NB4 (cell line): ENCODE data around the gene PAMR1.

Experiments used
- POLR2A ChIP-seq: IDR thresholded peaks from 2 replicates; pipeline ENCODE4 v1.6.1; 2011; ENCODE audit warnings: mild to moderate bottlenecking; ENCODE audit not compliant: insufficient read length; ENCODE audit errors: extremely low read depth
- TF ChIP-seq, protein P1 (sequence below): IDR thresholded peaks from one replicate; pipeline ENCODE4 v1.5.1; 2012; ENCODE audit warnings: low read depth, low read length
- TF ChIP-seq, protein P2 (sequence below): IDR thresholded peaks from 2 replicates; pipeline ENCODE4 v1.6.1; 2011; ENCODE audit warnings: low read depth, low read length

DNA sequence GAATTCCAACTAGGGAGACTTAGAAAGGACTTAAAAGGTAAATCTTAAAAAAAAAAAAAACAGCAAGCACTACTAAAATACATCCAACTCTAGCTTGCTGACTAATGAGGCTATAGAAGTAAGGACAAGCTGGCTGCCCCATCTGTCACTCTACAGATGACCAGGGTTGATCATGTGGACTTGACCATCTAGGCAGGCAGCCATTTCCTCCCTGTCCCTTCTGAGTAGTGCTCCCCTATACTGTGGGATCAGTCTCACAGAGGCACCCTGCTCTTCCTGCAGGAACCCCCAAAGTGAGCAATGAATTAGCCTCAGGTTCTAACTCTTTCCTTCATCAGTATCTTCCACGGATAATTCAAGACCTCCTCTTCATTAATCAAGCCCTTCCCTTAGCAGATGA is 118.4 kb downstream of the PAMR1 start:
- TF ChIP-seq, protein P1, sequence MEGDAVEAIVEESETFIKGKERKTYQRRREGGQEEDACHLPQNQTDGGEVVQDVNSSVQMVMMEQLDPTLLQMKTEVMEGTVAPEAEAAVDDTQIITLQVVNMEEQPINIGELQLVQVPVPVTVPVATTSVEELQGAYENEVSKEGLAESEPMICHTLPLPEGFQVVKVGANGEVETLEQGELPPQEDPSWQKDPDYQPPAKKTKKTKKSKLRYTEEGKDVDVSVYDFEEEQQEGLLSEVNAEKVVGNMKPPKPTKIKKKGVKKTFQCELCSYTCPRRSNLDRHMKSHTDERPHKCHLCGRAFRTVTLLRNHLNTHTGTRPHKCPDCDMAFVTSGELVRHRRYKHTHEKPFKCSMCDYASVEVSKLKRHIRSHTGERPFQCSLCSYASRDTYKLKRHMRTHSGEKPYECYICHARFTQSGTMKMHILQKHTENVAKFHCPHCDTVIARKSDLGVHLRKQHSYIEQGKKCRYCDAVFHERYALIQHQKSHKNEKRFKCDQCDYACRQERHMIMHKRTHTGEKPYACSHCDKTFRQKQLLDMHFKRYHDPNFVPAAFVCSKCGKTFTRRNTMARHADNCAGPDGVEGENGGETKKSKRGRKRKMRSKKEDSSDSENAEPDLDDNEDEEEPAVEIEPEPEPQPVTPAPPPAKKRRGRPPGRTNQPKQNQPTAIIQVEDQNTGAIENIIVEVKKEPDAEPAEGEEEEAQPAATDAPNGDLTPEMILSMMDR, result no peak
- TF ChIP-seq POLR2A, result no peak
- TF ChIP-seq, protein P2, sequence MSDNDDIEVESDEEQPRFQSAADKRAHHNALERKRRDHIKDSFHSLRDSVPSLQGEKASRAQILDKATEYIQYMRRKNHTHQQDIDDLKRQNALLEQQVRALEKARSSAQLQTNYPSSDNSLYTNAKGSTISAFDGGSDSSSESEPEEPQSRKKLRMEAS, result no peak
